ENCODE results near the gene MPO.

GRCh38 chr17:58279016-58279711 is 1.6 kb downstream of the MPO start:
- TF ChIP-seq CTCF (IDR thresholded peaks at IDR 0.05) = no peak
- TF ChIP-seq EP300 (IDR thresholded peaks at IDR 0.05) = no peak
- no peak for TF ChIP-seq POLR2A (IDR thresholded peaks at IDR 0.05)

Data from stomach (tissue), 4 donors.